ENCODE data around the gene DIPK1B.

GRCh38 chr9:136732444-136733178 lies 20.2 kb downstream of the DIPK1B start:
- no peak for TF ChIP-seq SUZ12 (IDR thresholded peaks at IDR 0.05; ENCODE audit: extremely low read depth, insufficient read depth, insufficient read length)
- TF ChIP-seq ZNF274 (IDR thresholded peaks at IDR 0.05; ENCODE audit: low read depth, low read length): no peak
